Loucy (cell line): ENCODE measurements around the gene RASGRP2.
"Not testable (repeated sequence)": the region's sequence is repeated elsewhere in the genome, so short reads cannot be mapped to it uniquely, and the experiment has no call there.

Experiments
- H2AFZ ChIP-seq: fragments of 200-600 bp; sonication (generic); 2 replicates; pipeline ENCODE4 v1.6.0; 2016; ENCODE audit warnings: antibody characterized with exemption, mild to moderate bottlenecking, low read length, moderate library complexity
- H3F3A ChIP-seq: fragments of 200-600 bp; 2 replicates; pipeline ENCODE4 v1.6.0; 2016; ENCODE audit warnings: antibody characterized with exemption, low read depth, mild to moderate bottlenecking
- H3K27me3 ChIP-seq: fragments of 200-600 bp; sonication (generic); 2 replicates; pipeline ENCODE4 v1.6.1; 2014; ENCODE audit warnings: low read length, mild to moderate bottlenecking; ENCODE audit not compliant: insufficient read depth, poor library complexity, severe bottlenecking
- H3K36me3 ChIP-seq: fragments of 200-600 bp; sonication (generic); 2 replicates; pipeline ENCODE4 v1.6.1; 2016; ENCODE audit warnings: low read length; ENCODE audit not compliant: insufficient read depth
- H3K4me1 ChIP-seq: fragments of 200-600 bp; sonication (generic); 2 replicates; pipeline ENCODE4 v1.5.1; 2014; ENCODE audit warnings: low read length, mild to moderate bottlenecking; ENCODE audit not compliant: insufficient read depth, poor library complexity, severe bottlenecking
- H3K4me2 ChIP-seq: fragments of 200-600 bp; sonication (generic); 2 replicates; pipeline ENCODE4 v1.6.0; 2014; ENCODE audit warnings: antibody characterized with exemption, low read length, low read depth, mild to moderate bottlenecking; ENCODE audit not compliant: poor library complexity, severe bottlenecking
- H3K4me3 ChIP-seq: fragments of 200-600 bp; sonication (generic); 2 replicates; pipeline ENCODE4 v1.5.1; 2014; ENCODE audit warnings: low read length, mild to moderate bottlenecking, mixed read lengths; ENCODE audit not compliant: poor library complexity, severe bottlenecking
- H3K79me2 ChIP-seq: fragments of 200-600 bp; sonication (generic); 2 replicates; pipeline ENCODE4 v1.6.1; 2014; ENCODE audit warnings: low read length; ENCODE audit not compliant: insufficient read depth
- H3K9ac ChIP-seq: fragments of 200-600 bp; sonication (generic); 2 replicates; pipeline ENCODE4 v1.6.0; 2014; ENCODE audit warnings: mild to moderate bottlenecking, low read depth, low read length, moderate library complexity; ENCODE audit not compliant: poor library complexity, severe bottlenecking
- H3K9me2 ChIP-seq: fragments of 200-600 bp; sonication (generic); replicated peaks from 2 replicates; pipeline ENCODE4 v1.6.1; 2016; ENCODE audit warnings: low read depth, low read length, mixed read lengths
- H3K9me3 ChIP-seq: fragments of 200-600 bp; sonication (generic); 2 replicates; pipeline ENCODE4 v1.6.1; 2014; ENCODE audit warnings: mild to moderate bottlenecking, antibody characterized with exemption, low read length, low read depth; ENCODE audit not compliant: insufficient read depth
- H4K20me1 ChIP-seq: fragments of 200-600 bp; sonication (generic); 2 replicates; pipeline ENCODE4 v1.6.0; 2014; ENCODE audit warnings: antibody characterized with exemption, low read length, mild to moderate bottlenecking; ENCODE audit not compliant: insufficient read depth, poor library complexity, severe bottlenecking
- EZH2phosphoT487 ChIP-seq: fragments of 200-600 bp; IDR thresholded peaks from 2 replicates; pipeline ENCODE4 v1.6.1; 2018; ENCODE audit warnings: antibody characterized with exemption, mild to moderate bottlenecking, moderate library complexity, borderline replicate concordance
- TF ChIP-seq, protein P1 (sequence below): fragments of 200-600 bp; sonication (generic); conservative IDR thresholded peaks from 2 replicates; pipeline ENCODE4 v1.5.1; 2014; ENCODE audit warnings: mild to moderate bottlenecking, antibody characterized with exemption, low read length

RASGRP2 gene

DNA sequence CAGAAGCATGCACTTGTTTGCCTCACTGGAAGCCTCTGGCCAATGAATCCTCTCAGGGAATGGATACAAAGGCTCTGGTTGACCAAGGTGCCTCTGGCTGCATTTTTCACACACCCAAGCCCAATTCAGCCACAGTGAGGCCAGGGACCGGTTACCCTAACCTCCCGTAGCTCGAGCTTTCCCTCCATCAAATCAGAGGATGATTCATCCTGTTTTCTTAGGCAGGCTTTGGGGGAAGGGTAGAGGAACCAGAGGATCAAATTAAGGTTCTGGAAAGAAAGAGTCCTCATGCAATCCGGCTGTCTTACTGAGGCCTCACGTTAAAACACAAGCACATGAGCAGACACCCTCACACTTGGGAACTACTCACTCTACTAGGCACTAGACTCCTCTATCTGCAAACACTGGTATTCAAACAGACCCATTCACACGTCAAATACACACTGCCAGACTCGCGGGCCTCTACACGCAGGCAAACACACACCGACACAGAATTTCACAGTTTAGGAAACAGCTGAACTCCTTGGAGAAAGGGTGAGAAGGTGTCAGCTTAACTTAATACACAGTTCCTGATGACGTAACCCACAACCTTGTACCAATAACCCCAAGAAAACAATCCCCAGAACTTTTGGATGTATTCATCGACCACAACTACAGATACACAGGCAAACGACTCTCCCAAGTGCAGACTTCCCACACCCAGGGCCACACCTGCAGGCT, 33.4 kb downstream of the RASGRP2 start:
- TF ChIP-seq, protein P1, sequence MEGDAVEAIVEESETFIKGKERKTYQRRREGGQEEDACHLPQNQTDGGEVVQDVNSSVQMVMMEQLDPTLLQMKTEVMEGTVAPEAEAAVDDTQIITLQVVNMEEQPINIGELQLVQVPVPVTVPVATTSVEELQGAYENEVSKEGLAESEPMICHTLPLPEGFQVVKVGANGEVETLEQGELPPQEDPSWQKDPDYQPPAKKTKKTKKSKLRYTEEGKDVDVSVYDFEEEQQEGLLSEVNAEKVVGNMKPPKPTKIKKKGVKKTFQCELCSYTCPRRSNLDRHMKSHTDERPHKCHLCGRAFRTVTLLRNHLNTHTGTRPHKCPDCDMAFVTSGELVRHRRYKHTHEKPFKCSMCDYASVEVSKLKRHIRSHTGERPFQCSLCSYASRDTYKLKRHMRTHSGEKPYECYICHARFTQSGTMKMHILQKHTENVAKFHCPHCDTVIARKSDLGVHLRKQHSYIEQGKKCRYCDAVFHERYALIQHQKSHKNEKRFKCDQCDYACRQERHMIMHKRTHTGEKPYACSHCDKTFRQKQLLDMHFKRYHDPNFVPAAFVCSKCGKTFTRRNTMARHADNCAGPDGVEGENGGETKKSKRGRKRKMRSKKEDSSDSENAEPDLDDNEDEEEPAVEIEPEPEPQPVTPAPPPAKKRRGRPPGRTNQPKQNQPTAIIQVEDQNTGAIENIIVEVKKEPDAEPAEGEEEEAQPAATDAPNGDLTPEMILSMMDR = no peak
- no peak for TF ChIP-seq EZH2phosphoT487
- no peak overlapping the region for H3K4me3 ChIP-seq
- no peak overlapping the region for H3K4me2 ChIP-seq

DNA sequence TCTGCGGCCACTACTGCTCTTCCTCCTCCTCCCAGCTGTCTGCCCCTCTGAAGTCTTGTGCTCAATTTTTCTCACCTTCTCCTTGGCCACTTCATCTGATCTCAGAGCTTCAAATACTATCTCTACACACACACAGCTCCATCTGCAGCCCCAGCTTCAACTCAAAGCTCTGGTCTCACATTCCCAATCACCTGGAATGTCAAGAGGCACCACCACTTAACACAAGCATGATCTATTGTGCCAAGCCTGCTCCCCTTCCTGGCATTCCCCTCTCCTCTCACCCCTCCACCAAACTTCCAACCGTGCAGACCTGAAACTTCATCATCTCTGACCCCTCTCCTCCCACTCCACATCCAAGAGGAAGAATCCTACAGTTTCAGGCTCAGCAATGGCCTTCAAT, 38.4 kb downstream of the RASGRP2 start:
- no peaks in the 10 kb centered on the region for H3K9me3 ChIP-seq
- no peaks in the 10 kb centered on the region for H3K36me3 ChIP-seq
- no peak overlapping the region for H3K4me2 ChIP-seq
- no peak overlapping the region for H3K4me3 ChIP-seq
- H4K20me1 ChIP-seq = no peaks in the 10 kb centered on the region
- H3K9ac ChIP-seq = no peak overlapping the region
- no peaks in the 10 kb centered on the region for H3K9me2 ChIP-seq
- no peaks in the 10 kb centered on the region for H3F3A ChIP-seq
- H2AFZ ChIP-seq = no peak overlapping the region
- H3K4me1 ChIP-seq = no peaks in the 10 kb centered on the region
- no peaks in the 10 kb centered on the region for H3K79me2 ChIP-seq
- TF ChIP-seq, protein P1 = no peak
- TF ChIP-seq EZH2phosphoT487 = no peak
- H3K27me3 ChIP-seq = no peaks in the 10 kb centered on the region

More for the DNA sequence above, 33.4 kb downstream of the RASGRP2 start:
- Histone ChIP-seq H3K9ac (no peak overlapping the region), H2AFZ (no peak overlapping the region), H3K9me2 (no peaks in the 10 kb centered on the region), H3K79me2 (no peaks in the 10 kb centered on the region), H3K9me3 (no peaks in the 10 kb centered on the region), H3F3A (no peaks in the 10 kb centered on the region), H4K20me1 (no peaks in the 10 kb centered on the region), H3K36me3 (no peaks in the 10 kb centered on the region), H3K27me3 (no peaks in the 10 kb centered on the region), H3K4me1 (no peaks in the 10 kb centered on the region)

DNA sequence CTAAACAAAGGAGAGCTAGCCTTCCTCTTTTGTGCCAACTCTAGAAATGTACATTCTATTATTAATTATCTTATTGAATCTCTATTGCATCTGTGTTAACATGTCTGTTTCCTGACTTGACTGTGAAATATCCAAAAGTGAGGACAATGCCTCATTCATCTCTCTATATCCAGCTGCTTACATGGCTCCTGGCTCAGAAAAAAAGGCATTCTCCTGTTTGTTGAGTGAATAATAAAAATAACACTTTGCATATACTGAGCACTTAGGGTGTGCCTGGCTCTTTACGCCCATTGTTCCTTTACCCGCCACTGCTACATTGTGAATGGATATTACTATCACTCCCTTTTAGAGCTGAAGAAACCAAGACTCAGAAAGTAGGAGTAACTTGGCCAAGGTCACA, 40.9 kb downstream of the RASGRP2 start:
- Histone ChIP-seq H3K4me1 (no peaks in the 10 kb centered on the region), H3K36me3 (no peaks in the 10 kb centered on the region), H3K9ac (no peak overlapping the region), H3K9me2 (no peaks in the 10 kb centered on the region), H3K79me2 (no peaks in the 10 kb centered on the region), H3K4me2 (no peak overlapping the region), H4K20me1 (no peaks in the 10 kb centered on the region), H3K9me3 (no peaks in the 10 kb centered on the region), H3K4me3 (no peak overlapping the region), H2AFZ (no peak overlapping the region), H3F3A (no peaks in the 10 kb centered on the region), H3K27me3 (no peaks in the 10 kb centered on the region)
- TF ChIP-seq EZH2phosphoT487 = no peak
- TF ChIP-seq, protein P1 = no peak

DNA sequence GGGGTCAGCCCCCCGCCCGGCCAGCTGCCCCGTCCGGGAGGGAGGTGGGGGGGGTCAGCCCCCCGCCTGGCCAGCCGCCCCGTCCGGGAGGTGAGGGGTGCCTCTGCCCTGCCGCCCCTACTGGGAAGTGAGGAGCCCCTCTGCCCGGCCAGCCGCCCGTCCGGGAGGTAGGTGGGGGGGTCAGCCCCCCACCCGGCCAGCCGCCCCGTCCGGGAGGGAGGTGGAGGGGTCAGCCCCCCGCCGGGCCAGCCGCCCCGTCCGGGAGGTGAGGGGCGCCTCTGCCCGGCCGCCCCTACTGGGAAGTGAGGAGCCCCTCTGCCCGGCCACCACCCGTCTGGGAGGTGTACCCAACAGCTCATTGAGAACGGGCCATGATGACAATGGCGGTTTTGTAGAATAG, 42.0 kb downstream of the RASGRP2 start:
- not testable (repeated sequence) for H3K27me3 ChIP-seq, H3K9ac ChIP-seq, H2AFZ ChIP-seq, H3K79me2 ChIP-seq, H3K9me3 ChIP-seq, H3K4me2 ChIP-seq, H3K4me3 ChIP-seq, H3K36me3 ChIP-seq, H3K4me1 ChIP-seq, H4K20me1 ChIP-seq, H3F3A ChIP-seq, H3K9me2 ChIP-seq
